ENCODE results near the gene WNT9A.
A peak's percentile ranks its signal among the peaks of the same experiment; 100 is the strongest.

Gene WNT9A

GRCh38 chr1:227939791-227940771 is 7.7 kb downstream of the WNT9A start:
- no peak for DNase-seq

- no peak for DNase-seq
Measured at GRCh38 chr1:227938911-227939790, 8.6 kb downstream of the WNT9A start.

GRCh38 chr1:227938276-227938675 is 9.5 kb downstream of the WNT9A start:
- no peak for DNase-seq

- DNase-seq = no peak
Measured at GRCh38 chr1:227937838-227938145, 9.9 kb downstream of the WNT9A start.

GRCh38 chr1:227937031-227937837 is 10.5 kb downstream of the WNT9A start:
- no peak for DNase-seq

GRCh38 chr1:227935826-227936225 is 11.9 kb downstream of the WNT9A start:
- DNase-seq = no peak

- peak; percentile 81 for DNase-seq
Measured at GRCh38 chr1:227934476-227935313, 13.0 kb downstream of the WNT9A start.

- no peak for DNase-seq
Measured at GRCh38 chr1:227929751-227930472, 17.8 kb downstream of the WNT9A start.

- DNase-seq = no peak
Measured at GRCh38 chr1:227928811-227929375, 18.8 kb downstream of the WNT9A start.

GRCh38 chr1:227927971-227928741 is 19.6 kb downstream of the WNT9A start:
- DNase-seq = no peak

GRCh38 chr1:227926896-227927885 is 20.5 kb downstream of the WNT9A start:
- no peak for DNase-seq

- DNase-seq = no peak
Measured at GRCh38 chr1:227926216-227926791, 21.4 kb downstream of the WNT9A start.

GRCh38 chr1:227925582-227926198 is 22.0 kb downstream of the WNT9A start:
- DNase-seq = no peak

- DNase-seq = no peak
Measured at GRCh38 chr1:227924833-227925574, 22.7 kb downstream of the WNT9A start.

- no peak for DNase-seq
Measured at GRCh38 chr1:227924168-227924832, 23.4 kb downstream of the WNT9A start.

All from fibroblast of skin of back (primary cell).